CD4-positive, alpha-beta T cell treated with Interferon gamma for 1 hour (primary cell): ENCODE results near the gene MEF2B.
"Not testable (repeated sequence)": the region's sequence is repeated elsewhere in the genome, so short reads cannot be mapped to it uniquely, and the experiment has no call there.

Experiments used
- DNase-seq: peaks from one replicate; pipeline ENCODE4 v3.0.0-alpha.2; 2020

MEF2B gene

DNA sequence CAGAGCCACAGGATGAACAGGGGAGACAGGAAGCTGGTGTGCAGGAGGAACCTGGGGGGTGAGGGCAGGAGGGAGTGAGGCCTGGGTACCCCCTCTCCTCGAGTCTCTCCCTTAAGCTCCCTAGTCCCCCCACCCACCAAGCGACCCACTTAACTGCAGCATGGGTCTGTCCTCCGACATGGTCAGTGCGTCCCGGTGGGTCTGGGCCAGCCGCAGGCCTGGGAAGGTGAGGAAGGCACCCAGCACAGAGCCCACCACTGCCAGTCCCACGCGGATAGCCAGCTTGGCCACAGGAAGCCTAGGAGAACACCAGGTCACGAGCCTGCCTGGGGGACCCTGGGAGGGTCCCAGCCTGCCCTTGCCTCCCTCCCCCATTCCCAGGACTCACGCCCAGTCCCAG lies 48.7 kb downstream of the MEF2B start:
- no peak for DNase-seq

DNA sequence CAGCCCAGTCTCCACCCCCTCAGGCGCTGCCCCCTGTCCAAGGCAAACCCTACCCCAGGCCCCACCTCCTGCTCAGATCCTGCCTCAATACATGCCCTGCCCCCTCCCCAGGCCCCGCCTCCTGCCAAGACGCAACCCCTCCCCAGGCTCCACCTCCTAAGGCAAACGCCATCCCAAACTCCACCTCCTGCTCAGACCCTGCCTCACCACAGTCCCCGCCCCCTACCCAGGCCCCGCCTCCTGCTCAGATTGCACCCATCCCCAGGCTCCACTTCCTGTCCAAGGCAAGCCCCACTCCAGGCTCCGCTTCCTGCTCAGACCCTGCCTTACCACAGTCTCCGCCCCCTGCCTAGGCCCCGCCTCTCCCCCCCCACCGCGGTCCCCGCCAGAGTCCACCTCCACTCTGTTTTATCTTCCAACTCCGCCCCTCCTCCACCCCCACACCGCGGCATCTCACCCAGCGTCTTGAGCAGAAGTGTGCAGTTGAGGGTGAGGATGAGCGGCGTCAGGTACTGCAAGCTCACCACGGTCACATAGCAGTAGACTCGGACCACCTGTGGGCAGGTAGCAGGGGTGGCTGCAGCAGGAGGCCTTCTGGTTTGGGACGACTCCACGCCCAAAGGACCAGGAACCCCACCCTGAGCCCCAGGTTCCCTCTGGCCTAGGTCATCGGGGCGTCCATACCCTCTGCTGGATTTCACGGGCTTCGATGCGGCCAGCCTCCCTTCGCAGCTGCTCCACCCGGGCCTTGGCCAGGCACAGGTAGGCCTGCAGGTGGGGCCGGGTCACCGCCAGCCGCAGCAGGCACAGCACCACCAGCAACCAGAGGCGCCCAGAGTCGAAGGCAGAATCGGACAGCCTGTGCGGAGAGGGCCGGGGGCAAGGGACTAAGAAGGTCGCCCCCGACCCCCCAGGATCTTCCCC lies 49.5 kb downstream of the MEF2B start:
- no peak for DNase-seq

DNA sequence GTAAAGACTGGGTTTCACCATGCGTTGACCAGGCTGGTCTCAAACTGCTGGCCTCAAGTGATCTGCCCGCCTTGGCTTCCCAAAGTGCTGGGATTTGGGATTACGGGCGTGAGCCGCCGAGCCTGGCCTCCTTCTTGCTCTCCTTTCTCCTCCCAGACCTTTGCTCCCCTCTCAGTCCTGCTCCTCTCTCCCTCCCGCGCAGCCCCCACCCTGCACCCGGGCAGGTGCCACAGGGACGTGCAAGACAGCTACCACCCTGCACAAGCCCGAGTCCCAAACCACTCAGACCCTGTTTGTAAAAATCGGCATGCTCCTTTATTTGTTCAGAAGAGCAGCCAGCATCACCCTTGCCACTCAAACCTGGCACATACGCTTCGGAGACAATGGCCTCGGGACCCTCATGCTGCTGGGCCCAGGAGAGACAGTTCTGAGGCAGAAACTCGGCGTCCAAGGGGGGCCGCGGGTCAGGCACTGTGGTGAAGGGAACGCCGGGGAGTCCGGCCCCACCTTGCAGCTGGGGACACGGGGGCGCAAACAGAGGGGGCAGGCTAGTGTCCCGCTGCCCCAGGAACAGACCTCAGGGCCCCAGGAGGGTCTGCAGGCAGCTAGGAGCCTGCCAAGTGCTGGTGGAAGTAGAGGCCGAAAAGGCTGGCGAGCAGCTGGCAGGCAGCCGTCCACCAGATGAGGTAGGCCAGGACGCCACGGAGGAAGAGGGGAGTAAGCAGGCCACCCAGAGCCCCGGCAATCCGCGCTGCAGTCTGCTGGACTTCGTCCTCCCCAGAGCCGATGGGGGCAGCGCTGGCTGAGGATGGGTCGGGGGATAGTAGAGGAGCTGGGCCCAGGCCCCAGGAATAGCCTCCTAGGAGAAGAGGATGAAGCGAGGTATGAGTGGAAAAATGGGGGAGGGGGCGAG lies 50.5 kb downstream of the MEF2B start:
- DNase-seq: no peak

DNA sequence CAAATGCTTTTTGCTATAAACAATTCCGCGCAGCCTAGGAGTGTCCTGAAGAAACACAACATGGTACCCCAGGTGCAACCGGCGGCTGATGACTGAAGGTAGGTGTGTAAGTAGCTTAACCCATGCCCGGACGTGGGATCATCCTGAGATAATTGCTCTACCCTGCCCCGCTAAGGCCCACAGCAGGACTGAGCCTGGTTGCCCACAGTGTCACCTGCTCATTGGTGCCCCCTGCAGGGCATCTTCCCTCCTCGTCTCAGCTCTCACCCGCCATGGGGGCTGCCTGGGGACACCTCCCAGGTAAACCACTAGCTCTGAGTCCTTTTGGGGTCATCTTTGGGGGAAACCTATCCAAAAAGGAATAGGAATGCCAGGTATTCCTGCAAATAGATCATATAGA lies 54.1 kb downstream of the MEF2B start:
- DNase-seq: peak; percentile 31

DNA sequence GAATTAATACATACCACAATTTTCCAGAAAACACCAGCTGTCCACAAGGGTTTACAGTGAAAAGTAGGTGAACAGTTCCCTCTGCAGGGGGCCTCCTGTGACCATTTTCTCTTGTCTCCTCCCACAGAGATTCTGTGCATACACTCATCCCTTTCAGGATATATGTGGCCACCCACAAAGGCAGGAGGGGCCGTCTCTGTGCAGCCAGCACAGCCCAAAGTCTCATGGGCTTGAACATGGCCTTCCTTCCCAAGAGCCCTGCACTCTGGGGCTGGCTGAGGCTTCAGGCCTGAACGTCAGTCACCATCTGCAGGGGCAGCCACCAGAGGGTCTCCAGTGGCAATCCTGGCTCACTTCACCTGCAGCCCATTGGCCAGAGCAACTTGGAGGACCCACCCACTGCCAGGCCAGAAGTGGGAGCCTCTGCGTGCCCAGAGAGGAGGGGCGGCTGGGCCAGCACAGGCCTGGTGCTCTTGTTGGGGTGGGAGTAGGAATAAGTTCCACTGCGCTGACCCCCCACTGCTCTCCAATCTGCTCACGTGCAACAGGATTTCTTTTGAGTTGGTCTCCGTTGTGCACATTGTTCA lies 56.9 kb downstream of the MEF2B start:
- DNase-seq: no peak

DNA sequence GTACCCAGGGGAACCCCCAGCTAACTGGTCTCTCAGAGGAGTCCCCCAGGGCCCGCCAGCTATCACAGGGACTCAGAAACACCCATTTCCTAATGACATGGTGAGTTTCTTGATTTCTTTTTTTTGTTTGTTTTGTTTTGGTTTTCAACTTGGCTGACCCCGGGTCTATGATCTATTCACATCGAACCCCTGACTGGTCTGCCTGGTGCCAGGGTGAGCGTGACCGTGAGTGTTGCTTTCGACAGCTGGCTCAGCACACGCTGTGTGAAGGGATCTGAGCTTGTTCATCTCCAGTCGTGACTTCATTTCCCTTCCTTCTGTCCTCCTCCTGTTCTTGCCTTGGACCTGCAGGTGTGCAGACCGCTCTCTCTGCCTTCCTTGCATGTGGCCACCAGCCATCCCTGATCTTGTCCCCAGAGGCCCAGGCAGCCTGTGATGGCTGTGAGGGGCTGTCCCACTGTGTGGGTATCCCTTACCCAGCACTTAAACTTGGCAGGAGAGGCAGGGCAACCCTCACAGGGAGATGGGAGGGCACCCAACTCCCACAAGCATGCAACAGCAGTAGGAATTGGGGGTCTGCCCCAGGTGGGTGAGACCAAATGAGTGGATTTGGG lies 58.0 kb downstream of the MEF2B start:
- no peak for DNase-seq

DNA sequence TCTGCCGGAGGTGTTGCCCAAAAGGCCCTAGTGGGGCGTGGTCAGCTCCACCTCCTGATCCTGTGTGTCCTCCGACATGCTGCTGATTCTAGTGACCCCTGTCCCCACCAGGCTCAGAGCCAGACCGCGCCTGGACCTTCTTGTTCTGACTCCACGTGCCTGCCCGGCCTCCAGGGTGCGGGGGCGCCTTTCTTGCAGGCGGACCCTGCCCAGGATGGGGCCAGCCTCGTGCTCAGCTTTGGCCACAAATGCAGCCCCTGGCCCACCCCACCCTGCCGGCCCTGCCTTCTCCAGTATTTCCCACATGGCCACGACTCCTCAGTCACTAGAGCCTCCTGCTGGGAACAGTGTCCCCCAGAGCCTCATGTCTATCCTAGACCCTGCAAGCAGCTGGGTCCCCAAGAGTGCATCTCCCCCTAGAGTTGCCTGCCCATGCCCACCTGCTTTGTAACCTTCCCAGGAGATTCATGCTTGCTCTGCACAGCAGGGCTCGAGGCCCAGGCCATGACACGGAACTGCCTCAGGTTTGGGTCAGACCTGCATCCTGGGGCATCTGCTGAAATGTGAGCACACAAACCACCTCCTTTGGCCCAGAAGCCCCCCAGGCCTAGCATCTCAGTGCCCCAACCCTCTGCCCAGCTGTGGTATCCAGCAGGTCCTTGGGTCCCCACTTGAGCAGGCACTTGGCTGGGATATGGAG lies 58.8 kb downstream of the MEF2B start:
- no peak for DNase-seq

DNA sequence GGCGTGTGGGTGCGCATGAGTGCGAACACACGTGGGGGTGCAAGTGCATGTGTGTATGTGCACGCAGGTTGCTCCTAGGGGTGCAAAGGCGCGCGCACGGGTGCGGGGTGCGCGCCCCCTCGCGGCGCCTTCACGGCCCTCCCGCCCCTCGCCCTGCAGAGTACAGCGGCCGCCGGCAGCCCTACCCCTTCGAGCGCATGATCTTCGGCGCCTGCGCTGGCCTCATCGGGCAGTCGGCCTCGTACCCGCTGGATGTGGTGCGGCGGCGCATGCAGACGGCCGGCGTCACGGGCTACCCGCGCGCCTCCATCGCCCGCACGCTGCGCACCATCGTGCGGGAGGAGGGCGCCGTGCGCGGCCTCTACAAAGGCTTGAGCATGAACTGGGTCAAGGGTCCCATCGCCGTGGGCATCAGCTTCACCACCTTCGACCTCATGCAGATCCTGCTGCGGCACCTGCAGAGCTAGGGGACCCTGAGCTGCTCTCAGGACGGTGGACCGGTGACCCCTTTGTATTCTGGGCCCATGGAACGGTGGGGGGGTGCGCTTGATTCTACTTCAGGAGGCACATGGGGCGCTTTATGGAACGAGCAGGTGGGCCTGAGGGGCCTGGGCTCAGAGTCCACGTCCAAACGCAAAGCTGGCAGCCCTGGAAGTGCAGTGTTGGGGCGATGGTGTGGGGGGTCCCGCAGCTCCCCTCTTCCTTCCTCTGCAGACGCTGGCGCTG lies 59.5 kb downstream of the MEF2B start:
- no peak for DNase-seq

DNA sequence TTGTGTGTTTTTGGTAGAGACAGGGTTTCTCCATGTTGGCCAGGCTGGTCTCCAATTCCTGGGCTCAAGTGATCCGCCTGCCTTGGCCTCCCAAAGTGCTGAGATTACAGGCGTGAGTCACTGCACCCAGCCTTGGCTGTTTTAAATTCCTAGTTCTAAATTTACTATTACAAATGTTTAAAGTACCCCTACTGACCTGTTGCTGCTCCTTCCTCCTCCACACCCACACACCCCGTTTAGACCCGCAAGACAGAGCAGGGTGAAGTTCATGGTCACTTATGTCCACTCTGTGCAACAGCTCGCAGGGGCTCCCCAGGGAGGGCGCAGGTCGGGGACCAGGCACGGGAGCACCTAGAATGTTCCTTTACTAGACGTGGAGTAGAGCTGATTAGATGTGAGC lies 60.5 kb downstream of the MEF2B start:
- DNase-seq: no peak

DNA sequence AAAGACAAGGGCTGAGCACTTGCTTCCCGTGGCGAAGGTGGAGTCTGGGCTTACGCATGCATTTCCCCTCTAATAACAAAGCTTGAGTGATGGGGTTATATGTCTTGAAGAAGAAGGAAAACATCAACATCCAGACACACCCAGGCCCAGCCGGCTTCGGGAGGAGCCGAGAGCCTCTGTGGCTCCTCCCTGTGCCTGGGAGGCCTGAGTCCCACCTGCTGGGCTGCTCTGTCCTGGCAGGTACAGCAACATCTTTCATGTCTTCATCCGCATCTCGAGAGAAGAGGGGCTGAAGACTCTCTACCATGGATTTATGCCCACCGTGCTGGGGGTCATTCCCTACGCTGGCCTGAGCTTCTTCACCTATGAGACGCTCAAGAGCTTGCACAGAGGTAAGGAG lies 62.4 kb downstream of the MEF2B start:
- DNase-seq: no peak

DNA sequence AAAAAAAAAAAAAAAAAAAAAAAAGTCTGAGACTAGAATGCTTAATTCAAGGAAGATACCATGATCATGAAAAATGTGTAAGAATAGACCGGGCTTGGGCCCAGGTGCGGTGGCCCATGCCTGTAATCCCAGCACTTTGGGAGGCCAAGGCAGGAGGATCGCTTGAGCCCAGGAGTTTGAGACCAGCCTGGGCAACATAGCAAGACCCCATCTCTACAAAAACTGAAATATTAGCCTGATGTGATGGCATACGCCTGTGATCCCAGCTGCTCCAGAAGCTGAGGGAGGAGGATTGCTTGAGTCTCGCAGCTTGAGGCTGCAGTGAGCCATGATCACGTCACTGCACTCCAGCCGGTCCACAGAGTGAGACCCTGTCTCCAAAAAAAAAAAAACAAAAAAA lies 63.1 kb downstream of the MEF2B start:
- DNase-seq: not testable (repeated sequence)

DNA sequence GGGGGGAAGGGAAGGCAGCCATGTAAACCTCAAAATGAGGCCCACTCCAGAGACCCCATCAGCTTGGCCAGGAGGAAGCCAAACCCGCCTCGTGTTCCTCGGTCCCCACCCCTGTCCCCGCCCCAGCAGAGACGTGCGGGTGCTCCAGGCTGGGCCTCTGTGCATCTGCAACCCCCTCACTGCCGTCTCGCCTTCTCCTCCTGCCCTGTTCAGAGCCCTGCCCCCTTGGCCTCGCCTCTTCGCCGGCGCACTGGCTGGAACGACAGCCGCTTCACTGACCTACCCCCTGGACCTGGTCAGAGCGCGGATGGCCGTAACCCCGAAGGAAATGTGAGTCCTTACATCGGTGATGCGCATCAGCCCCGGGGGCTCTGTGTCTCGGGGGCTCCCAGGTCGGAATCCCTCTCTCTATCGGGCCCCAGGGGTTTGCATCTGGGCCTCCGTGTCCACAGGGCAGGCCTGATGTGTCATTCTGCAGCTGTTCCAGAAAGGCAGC lies 64.0 kb downstream of the MEF2B start:
- DNase-seq: no peak

DNA sequence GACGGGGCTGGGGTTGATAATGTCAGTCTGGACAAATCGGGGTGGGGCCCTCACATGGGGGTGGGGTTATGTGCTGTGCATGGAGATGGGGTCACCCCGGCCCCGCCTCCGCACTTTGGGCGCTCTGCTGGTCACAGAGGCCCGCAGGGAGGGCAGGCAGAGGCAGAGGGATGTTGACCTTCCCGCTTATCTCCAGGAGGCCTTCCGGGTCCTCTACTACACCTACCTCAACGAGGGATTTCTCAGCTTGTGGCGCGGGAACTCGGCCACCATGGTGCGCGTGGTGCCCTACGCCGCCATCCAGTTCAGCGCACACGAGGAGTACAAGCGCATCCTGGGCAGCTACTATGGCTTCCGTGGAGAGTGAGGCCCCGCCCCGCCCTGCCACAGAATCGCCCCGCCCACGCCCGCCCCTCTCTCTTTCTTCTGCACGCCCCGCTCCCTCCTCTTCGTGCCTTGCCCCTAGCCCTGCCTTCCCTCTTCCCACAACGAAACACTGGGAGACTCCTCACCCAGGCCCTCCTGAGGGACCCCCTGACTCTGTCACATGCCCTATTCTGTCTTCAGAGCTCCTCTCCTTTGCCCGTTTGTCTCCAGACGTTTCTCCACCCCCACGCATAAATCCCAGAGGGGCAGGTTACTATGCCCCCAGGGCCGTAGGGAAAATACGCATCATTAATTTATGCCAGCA lies 64.6 kb downstream of the MEF2B start:
- no peak for DNase-seq

DNA sequence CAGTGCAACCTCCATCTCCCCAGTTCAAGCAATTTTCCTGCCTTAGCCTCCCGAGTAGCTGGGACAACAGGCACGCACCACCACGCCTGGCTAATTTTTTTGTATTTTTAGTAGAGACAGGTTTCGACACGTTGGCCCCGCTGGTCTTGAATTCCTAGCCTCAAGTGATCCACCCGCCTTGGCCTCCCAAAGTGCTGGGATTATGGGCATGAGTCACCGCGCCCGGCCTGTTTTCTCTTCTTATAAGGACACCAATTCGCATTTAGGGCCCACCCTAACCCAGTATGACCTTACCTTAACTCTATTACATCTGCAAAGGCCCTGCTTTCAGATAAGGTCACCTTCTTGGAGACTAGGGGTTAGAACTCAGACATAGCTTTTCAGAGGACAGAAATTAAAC lies 66.9 kb downstream of the MEF2B start:
- no peak for DNase-seq

DNA sequence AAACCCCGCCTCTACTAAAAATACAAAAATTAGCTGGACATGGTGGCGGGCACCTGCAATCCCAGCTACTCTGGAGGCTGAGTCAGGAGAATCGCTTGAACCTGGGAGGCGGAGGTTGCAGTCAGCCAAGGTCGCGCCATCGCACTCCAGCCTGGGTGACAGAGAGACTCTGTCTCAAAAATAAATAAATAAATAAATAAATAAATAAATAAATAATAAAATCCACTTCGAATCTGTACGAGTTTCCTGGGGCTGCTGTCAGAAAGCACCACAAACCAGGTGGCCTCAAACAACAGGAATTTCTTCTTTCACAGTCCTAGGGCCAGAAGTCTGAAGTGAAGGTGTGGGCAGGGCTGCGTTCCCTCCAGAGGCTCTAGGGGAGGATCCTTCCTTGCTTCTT lies 67.5 kb downstream of the MEF2B start:
- not testable (repeated sequence) for DNase-seq

DNA sequence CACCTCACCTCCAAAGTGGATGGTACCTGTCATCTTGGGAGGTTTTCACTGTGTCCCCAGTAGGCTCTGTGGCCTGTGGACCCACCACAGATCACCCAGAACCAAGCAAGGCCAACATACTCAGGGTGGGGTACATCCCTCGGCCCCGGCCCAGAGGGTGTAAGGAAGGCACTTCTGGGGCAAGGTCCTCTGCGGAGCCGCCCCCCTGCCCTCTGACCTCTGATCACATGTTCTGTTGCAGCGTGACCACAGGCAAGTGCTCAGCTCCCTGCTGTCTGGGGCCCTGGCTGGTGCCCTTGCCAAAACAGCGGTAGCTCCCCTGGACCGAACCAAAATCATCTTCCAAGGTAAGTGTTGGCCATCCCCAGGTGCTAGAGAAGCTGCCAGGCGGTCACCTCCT lies 68.5 kb downstream of the MEF2B start:
- no peak for DNase-seq

DNA sequence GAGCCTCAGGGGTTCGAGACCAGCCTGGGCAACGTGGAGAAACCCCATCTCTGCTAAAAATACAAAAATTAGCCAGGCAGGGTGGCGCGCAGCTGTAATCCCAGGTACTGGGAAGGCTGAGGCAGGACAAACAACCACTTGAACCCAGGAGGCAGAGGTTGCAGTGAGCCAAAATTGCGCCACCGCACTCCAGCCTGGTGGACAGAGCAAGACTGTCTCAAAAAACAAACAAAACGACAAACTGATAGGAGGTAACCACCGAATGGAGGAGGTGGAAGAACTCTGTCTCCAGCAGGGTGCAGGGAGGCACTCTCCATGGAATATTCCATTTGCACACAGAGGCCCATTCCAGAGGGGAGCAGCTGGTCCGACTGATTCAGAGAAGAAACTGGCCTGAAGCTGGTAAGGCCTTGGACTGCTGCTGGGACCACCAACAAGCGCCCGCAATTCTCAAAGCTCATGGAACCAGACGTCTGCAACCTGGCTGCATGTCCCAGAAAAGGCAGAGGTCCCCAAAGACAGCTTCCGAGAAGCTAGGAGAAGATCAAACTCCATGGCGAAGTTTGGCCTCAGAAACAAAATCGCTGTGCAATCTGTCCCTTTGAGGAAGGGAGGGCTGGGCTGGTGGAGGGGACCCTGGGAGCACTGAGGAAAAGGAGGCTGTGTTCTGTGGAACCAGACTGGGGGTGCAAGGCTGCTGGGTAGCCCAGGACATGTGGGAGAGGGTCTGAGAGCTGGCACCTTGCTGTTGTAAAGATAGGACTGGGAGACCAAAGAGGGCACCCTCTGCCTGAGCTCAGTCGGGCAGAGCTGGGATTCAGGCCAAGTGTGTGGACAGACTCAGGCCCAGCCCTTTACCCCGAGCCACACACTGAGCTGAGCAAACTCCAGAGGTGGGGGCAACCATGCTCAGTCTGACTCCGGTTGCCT lies 71.1 kb downstream of the MEF2B start:
- DNase-seq: no peak

DNA sequence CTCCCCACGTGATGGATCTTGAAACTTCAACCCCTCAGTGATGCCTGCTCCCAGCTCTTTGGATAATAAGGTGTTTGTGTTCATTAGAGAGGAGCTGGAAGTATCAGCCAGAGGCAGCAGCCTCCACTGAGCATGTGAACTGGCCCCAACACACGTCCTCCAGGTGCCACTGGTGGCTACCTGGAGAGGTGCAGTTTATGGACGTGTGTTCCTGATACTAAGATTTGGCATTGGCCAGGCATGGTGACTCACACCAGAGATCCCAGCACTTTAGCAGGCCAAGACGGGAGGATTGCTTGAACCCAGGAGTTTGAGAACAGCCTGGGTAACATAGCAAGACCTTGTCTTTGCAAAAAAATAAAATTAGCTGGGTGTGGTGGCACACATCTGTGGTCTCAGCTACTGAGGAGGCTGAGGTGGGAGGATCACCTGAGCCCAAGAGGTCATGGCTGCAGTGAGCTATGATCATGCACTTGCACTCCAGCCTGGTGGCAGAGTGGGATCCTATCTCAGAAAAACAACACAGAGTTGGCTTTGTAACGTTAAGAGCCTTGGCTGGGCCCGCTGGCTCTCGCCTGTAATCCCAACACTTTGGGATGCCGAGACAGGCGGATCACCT lies 71.9 kb downstream of the MEF2B start:
- DNase-seq: no peak
